Pons (tissue), 1 donor: ENCODE data around the gene MAP3K2.

Experiments used
- DNase-seq: peaks from one replicate; pipeline ENCODE4 v3.0.0-alpha.2; 2016; ENCODE audit warnings: low spot score

MAP3K2 gene

DNA sequence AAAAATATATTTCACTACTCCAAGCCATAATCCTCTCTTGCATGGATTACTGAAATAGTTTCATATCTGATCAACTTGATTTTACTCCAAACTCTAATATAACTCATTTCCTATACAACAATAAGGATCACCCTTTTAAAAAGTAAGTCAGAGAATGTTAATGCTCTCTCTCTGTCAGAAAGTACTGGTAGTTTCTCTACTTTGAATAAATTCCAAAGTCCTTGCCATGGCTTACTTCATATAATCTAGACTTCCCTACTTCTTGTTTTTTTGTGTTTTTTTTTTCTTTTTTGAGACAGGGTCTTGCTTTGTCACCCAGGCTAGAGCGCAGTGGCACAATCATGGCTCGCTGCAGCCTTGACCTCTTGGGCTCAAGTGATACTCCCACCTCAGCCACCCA lies 36.2 kb downstream of the MAP3K2 start:
- no peak for DNase-seq

DNA sequence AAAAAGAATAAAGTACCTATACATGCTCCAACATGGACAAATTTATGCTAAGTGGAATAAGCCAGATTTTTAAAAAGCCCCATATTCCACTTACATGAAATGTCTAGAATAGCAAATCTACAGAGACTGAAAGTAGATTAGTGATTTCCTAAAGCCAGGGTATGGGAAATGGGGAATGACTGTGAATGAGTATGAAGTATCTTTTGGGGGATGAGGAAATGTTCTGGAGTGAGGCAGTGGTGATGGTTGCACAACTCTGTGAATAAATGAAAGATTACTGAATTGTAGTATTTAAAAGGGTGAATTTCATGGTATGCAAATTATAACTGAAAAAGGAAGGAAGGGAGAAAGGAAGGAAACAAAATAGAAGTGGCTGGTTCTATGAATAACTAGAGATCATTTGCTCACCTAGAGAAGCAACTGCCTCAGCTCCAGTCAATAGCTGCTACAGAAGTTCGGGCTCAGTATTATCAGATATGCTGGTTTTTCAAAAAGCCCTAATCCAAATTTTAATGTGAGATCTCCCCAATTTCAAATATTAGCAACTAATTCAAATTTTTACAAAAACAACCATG lies 39.3 kb downstream of the MAP3K2 start:
- no peak for DNase-seq

- DNase-seq, result no peak
These were observed 39.9 kb downstream of the MAP3K2 start for GRCh38 chr2:127347734-127348392.

GRCh38 chr2:127347015-127347414 lies 40.8 kb downstream of the MAP3K2 start:
- DNase-seq, result no peak

DNA sequence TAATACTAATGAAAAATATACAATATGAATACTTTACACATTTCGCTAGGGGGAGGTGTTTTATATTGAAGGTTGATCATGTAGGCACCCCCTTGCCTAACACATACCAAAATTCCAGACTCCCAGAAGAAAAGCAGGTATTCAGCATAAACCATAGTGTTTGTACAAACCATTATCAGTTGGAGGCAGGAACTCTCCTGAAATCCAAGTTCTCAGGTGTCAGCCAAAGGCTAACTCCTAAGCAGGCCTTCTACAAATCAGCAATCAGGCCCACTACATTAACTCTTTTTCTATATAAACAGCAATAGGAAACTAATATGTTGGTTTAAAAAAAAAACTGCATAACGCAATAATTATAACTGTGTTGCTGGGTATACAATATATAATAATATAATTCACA lies 44.5 kb downstream of the MAP3K2 start:
- no peak for DNase-seq

DNA sequence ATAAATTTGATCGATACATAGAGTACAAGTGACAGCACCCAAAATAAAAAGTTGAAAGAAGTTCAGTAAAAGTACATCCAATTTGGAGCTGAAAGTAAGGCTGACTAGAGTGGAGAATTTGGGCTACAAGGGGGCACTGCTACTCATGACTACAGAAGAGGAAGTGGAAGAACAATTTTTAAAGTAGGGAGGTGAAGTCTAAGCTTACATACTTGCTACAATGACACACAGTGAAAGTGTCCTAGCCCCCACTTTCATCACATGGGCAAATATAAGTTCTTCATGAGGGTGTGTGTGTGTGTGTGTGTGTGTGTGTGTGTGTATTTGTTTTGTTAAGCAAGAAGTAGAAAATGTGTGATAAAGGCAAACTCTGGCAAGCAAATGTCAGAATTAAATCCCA lies 45.7 kb downstream of the MAP3K2 start:
- DNase-seq, result no peak

DNA sequence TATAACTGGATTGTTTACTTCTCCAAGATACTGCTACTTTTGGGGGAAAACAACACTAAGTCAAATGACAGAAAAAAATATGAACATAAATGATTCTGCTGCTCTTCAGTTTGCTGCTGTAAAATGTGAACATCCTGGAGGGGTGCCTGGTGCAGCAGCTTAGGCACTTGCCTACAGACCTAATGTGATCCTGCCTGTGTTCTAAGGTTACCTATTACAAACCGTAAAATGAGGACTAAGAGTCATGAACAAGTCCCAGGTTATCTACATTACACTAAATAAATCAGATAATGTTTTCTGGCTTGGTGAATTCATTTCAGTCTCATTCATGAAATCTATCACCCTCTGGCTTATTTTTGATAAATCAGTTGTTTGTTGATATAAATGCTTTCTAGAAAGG lies 55.4 kb downstream of the MAP3K2 start:
- DNase-seq, result no peak

DNA sequence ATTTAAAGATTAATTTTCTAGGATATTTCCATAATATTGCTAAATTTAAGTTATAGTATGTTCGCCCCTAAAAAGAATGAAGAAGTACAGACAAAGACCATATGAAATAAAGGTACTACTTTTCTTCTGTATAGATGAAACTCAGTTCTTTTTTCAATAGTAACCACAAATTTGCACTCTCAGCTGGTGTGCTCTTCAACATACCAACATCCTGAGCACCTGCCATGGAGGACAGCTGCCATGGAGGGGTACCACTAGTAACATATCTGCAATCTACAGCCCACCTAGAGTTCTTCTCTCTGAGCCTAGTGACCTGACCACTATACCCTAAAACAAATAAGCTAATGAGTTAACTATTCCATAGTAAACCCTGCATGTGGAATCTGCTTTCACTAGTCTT lies 57.0 kb downstream of the MAP3K2 start:
- no peak for DNase-seq

DNA sequence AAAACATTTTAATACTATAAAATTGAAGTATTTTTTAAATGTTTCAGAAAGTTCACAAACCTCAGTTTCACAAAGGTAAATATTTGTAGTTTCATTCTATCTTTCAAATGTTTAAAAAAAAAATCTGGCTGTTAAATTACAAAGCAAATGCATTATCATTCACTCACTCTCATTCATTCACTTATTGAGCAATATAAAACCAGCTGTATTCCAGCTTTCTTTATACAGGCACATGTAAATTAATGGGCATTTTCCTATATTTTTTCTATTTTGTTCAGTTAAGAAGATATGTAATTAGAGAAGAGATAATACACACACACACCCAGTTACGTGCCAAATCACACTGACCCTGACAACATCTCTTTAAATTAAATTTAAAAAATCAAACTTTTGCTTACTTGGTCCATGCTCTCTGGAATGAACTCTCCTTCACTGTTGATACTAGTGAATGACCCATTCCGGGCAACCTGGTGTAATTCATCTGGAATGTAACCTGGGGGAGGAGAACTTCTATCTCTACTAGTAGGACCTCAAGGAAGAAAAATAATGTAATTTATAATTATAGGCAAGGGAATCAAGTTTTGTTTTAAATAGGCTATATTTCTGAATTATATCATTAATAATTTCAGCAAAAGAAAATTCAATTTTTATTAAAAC lies 61.4 kb downstream of the MAP3K2 start:
- DNase-seq, result no peak

- peak; percentile 45 for DNase-seq
These were observed 63.1 kb downstream of the MAP3K2 start for GRCh38 chr2:127324635-127325034.

- no peak for DNase-seq
These were observed 66.5 kb downstream of the MAP3K2 start for GRCh38 chr2:127321303-127321702.

- DNase-seq, result no peak
These were observed 67.0 kb downstream of the MAP3K2 start for GRCh38 chr2:127320586-127321275.

DNA sequence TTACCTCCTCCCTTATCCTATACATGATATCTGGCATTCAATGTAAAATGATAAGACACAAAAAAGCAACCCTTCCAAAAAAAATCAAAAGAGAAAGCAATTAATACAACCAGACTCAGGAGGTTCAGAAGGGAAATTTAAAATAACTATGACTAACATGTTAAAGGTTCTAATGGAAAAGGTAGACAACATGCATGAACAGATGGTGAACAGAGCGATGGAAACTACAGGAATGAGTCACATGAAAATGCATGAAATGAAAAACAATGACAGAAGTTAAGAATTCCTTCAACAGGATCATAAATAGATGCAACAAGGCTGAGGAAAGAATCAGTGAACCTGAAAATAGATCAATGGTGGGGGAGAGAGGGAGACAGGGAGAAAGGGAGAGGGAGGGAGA lies 67.7 kb downstream of the MAP3K2 start:
- no peak for DNase-seq

- no peak for DNase-seq
These were observed 73.4 kb downstream of the MAP3K2 start for GRCh38 chr2:127314193-127314988.

DNA sequence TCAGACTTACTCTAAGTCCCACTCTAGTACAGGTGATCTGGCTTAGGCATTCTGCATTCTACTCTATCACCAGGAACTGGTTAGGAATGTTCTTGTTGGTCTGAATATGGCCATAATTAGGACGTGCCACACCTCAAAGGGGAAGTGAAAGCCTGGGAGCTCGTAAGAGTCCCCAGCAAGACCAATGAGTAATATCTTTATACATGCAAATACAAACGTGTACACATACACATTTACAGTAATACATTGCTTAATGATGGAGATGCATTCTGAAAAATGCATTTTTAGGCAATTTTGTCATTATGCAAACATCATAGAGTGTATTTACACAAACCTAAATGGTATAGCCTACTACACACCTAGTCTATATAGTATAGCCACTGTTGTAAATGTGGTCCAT lies 74.4 kb downstream of the MAP3K2 start:
- no peak for DNase-seq

DNA sequence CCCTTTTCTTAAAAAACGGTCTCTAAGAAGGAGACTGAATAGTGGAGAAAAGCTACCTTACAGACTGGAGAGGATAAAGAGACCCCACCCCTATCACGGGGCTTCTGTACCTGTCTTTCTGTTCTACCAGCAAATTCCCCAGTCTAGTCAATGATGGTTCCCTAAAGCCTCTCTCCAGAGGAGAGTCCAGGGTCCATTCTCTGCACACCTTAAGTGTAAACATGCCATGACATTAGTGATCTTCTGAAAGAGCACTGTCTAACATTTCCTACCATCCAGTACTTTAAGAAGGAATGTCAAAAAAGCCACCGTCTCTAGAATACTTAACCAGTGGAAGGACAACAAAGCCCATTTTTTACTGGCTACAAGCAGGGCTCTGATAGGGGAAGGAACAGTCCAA lies 76.8 kb downstream of the MAP3K2 start:
- DNase-seq, result no peak

- no peak for DNase-seq
These were observed 78.3 kb downstream of the MAP3K2 start for GRCh38 chr2:127309468-127309867.

DNA sequence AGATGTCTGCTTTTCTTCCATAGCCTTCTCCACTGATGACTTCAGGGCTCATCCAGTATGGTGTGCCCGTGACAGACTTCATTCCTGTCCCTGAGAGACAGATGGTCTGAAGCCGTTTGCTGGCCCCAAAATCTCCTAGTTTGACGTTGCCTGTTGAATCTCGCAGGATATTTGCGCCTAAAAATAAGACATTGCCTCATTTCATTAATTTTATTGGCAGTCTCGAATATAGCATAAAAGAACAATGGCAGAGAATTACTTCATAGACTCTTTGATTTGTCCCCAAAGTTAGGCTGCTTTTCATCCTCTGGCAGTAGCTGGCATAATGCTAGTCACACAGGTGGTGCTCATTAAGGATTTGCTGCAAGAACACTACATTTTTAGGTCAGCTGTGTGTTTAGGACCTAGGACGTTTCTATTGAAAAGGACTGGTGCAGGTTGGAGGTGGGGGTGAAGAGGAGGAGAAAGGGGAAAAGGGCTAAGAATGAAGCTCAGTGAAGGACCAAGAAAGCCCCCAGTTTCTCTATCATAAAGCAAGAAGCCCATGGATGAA lies 79.1 kb downstream of the MAP3K2 start:
- no peak for DNase-seq

GRCh38 chr2:127305990-127306585 lies 81.7 kb downstream of the MAP3K2 start:
- DNase-seq, result no peak

GRCh38 chr2:127302168-127302567 lies 85.6 kb downstream of the MAP3K2 start:
- no peak for DNase-seq

DNA sequence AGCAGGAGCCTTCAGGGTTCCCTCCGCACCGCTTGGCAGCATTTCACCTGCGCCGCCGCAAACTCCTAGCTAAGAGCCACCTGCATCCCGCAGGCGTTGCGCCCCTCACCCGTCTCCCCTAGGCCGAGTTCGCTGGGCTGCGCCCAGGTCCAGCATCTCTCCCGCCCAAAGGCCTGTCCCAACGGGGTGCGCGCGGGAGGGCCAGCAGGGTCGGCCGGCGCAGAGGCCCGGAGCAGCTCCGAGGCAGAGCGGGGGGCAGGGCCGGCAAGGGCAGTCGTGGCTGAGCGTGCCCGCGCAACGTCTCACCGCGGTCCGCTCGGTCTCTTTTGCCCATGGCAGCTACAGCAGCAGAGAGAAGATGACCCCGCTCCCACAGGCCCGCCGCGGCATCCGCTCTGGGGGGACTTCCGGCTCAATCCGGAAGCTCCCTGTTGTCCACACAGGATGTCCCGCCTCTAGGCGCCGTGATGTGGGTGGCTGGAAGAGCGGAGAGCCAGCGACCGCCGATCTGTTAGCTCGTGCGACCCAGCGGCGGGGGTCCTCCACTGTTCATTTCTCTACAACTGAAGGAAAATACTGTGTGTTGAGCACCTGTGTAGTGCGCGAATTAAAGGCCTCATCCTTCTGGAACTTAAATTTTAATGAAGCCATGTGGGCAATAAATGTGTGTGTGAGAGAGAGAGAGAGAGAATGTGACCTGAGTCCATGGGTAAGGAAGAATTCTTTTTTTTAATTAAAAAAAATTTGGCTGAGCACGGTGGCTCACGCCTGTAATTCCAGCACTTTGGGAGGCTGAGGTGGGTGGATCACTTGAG lies 93.8 kb downstream of the MAP3K2 start, which contains the start of gene ERCC3:
ERCC3 (minus strand) TSS at position 397 of the 815 bp plus-strand sequence; CDS start at position 334, 63 bp downstream.
- peak; percentile 82 for DNase-seq
